GM19193 (cell line): ENCODE measurements around the gene SERPINE2.

Experiments
- POLR2A ChIP-seq: IDR thresholded peaks from 4 replicates; pipeline ENCODE4 v1.6.1; 2011; ENCODE audit not compliant: insufficient read depth, insufficient read length; ENCODE audit errors: extremely low read depth

Gene SERPINE2

DNA sequence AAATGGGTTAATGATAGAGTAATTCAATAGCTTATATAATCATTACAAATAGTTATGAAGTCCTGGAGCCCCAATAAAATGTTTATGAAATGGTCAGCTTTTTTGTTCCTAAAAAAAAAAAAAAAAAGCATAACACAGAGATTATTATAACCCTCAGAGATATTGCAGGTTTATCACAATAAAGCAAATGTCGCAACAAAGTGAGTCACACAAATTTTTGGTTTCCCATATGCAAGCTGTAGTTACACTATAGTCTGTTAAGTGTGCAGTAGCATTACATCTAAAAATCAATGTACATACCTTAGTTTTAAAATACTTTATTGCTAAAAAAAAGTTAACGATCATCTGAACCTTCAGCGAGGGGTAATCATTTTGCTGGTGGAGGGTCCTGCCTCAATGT, 114.0 kb downstream of the SERPINE2 start:
- no peak for TF ChIP-seq POLR2A
